ENCODE results near the gene CHRNE. TPM values are rescaled to one million over a fixed set of nuclear protein-coding genes. Genes with fewer than 3 reads are reported as not detected.
A peak's percentile ranks its signal among the peaks of the same experiment; 100 is the strongest.

The CHRNE gene
- total and polyA plus RNA-seq, 2 experiments from 2014 or later = 0.24 to 1.2 TPM

DNA sequence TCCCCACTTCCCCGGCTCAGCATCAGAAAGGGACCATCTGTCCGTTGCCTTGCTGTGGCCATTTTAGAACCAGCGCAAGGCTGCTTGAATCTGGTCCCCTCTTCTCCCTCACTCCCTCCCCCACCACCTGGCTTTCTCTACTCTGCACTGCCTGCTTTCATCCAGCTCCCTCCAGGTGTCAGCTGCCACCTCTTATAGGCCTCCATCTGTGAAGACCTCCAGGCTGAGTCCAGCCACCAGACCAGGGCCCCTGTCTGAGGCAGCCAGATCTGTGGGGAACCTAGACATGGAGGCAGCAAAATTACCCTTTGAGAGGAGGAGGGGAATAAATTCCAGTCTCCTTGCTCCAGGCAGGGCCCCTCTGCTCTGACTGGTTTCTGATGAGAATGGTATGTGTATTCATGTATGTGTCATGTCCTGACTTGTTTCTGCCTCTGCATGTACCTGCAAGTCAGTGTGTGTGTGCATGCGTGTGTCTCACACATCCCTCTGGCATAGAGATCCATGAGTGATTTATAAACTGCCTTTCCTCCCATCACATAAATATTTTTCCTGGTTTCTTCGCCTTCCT lies 48.7 kb downstream of the CHRNE start (continued):
- TF ChIP-seq, protein P1, sequence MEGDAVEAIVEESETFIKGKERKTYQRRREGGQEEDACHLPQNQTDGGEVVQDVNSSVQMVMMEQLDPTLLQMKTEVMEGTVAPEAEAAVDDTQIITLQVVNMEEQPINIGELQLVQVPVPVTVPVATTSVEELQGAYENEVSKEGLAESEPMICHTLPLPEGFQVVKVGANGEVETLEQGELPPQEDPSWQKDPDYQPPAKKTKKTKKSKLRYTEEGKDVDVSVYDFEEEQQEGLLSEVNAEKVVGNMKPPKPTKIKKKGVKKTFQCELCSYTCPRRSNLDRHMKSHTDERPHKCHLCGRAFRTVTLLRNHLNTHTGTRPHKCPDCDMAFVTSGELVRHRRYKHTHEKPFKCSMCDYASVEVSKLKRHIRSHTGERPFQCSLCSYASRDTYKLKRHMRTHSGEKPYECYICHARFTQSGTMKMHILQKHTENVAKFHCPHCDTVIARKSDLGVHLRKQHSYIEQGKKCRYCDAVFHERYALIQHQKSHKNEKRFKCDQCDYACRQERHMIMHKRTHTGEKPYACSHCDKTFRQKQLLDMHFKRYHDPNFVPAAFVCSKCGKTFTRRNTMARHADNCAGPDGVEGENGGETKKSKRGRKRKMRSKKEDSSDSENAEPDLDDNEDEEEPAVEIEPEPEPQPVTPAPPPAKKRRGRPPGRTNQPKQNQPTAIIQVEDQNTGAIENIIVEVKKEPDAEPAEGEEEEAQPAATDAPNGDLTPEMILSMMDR (conservative IDR thresholded peaks at IDR 0.05; ENCODE audit: low read depth in 2 of 2) = no peak
- TF ChIP-seq EZH2phosphoT487 (IDR thresholded peaks at IDR 0.05; ENCODE audit: unreplicated experiment) = no peak
- TF ChIP-seq EZH2 (IDR thresholded peaks at IDR 0.05; ENCODE audit: low read depth, unreplicated experiment) = no peak
- no peak for TF ChIP-seq JUNB (IDR thresholded peaks at IDR 0.05; ENCODE audit: unreplicated experiment)
- no peak for TF ChIP-seq ZNF331 (CRISPR knock-in tag; IDR thresholded peaks at IDR 0.05; ENCODE audit: low read depth)
- TF ChIP-seq ZNF114 (CRISPR knock-in tag; IDR thresholded peaks at IDR 0.05) = no peak
- TF ChIP-seq POLR2AphosphoS5 (IDR thresholded peaks at IDR 0.05; ENCODE audit: low read depth) = no peak

DNA sequence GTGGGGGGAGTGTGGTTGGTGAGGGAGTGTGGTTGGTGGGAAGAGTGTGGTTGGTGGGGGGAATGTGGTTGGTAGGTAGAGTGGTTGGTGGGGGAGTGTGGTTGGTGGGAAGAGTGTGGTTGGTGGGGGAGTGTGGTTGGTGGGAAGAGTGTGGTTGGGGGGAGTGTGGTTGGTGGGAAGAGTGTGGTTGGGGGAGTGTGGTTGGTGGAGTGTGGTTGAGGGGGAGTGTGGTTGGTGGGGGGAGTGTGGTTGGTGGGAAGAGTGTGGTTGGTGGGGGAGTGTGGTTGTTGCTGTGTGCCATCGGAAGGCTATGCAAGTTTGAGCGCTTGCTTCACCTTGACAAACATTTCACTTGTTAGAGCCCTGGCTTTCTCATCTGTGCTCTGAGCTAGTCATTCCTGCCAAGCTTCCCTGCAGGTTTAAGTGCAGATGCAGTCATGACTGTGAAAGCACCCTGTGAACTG lies 49.7 kb downstream of the CHRNE start:
- Histone ChIP-seq H3K4me2 (no peak overlapping the region; the same call in 1 of the 2 replicates), H3K36me3 (ENCODE audit: insufficient read depth) (no peaks in the 10 kb centered on the region), H3K79me2 (replicated peaks; ENCODE audit: insufficient read depth) (peaks cover 30% of the 10 kb centered on the region), H2AFZ (no peak overlapping the region), H3K9me2 (ENCODE audit: insufficient read depth) (no peaks in the 10 kb centered on the region), H3K4me3 (no peak overlapping the region), H3K27ac (ENCODE audit: low read depth) (peak overlapping the region; percentile 90; the same call in 1 of the 2 replicates), H3K27me3 (ENCODE audit: insufficient read depth) (no peaks in the 10 kb centered on the region), H3F3A (replicated peaks; ENCODE audit: low read depth) (peaks cover 3% of the 10 kb centered on the region; the same call in 1 of the 2 replicates), H3K4me1 (ENCODE audit: insufficient read depth) (peaks cover 59% of the 10 kb centered on the region), H4K20me1 (replicated peaks; ENCODE audit: insufficient read depth) (no peaks in the 10 kb centered on the region)
- Mint-ChIP-seq H3K27me3 (ENCODE audit: insufficient read depth, low read depth, poor library complexity) (peaks cover 20% of the 10 kb centered on the region), H3K4me1 (peaks cover 69% of the 10 kb centered on the region), H3K4me3 (no peak overlapping the region), H3K27ac (no peak overlapping the region), H3K9me3 (no peaks in the 10 kb centered on the region; the same call in 2 of the 3 replicates), H3K36me3 (ENCODE audit: low read depth) (peaks cover 9% of the 10 kb centered on the region; the same call in 1 of the 3 replicates)
- no peak for DNase-seq (ENCODE audit: low spot score)
- TF ChIP-seq, protein P1 (conservative IDR thresholded peaks at IDR 0.05; ENCODE audit: low read depth in 2 of 2) = no peak
- TF ChIP-seq ZNF331 (CRISPR knock-in tag; IDR thresholded peaks at IDR 0.05; ENCODE audit: low read depth) (no peak), ETS1 (IDR thresholded peaks at IDR 0.05) (no peak)
- no peak for ATAC-seq
